ENCODE results near the gene ZNF226. TPM values are rescaled to one million over a fixed set of nuclear protein-coding genes. Genes with fewer than 3 reads are reported as not detected.
A peak's percentile ranks its signal among the peaks of the same experiment; 100 is the strongest.
"Not testable (repeated sequence)": the region's sequence is repeated elsewhere in the genome, so short reads cannot be mapped to it uniquely, and the experiment has no call there.

Gene ZNF226
- polyA plus RNA-seq, 1 donor, result 31.8 TPM

DNA sequence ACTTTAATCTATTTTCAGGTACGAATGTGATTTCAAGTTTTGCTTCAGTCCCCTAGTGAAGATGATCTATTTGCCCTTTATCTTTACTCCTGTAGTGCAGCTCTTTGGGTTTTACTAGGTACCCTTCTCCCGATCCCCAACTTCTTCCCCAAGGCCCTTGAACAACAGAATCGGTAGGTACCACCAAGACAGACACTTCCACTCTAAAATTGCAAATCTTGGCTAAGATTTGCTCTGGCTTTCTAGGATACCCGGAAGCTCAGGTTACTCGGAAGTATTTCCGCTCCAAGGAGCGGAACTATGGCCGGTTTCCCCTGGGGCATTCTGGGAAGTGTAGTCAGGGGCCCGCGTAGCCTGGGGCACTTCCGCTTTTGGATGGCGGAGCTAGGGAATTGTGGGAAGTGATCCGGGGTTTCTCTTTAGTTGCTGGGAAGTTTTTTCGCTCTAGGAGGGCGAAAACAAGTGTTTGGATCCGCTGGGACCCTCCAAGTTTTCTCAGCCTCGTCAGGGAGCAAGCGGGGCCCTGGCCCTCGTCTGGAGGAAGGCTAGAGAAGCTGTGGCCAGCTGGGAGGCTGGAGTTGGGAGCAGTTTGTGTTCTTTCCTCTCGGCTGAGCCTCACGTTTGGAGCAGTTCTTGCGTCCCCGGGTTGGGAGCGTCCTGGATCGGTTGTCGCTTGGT, 42.4 kb downstream of the ZNF226 start:
- peak; percentile 96 for DNase-seq

DNA sequence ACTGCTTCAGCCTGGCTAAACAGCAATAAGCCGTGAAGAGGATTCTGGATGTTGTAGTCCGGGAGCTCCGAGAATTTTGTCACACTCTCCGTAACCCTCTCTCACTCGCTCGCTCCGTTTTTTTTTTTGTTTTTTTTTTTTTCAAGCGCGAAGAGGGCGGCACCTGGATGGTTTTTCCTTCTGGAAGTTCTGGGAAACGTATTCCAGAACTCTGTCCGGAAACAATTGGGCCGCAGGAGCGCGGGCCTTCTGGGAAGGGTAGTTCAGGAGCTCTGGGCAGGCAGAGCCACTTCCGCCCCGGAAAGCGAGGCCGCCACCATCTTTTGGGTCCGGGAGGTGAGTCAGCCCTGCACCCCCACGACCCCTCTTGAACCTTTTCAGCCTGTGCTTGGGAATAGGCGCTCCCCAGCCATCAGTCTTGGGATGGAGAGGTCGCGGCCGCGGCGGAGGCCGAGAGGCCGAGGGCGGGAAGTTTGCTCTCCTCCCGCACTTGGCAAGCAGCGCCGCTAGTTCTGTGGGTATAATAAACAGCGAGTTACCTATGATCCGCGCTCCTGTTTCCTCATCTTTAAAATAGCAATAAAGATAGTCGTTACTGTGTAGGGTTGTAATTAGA, 47.5 kb downstream of the ZNF226 start, which contains the start of gene ZNF227:
Gene ZNF227, plus strand, starts transcription at position 283 of the 616 bp plus-strand sequence. CDS start 5,261 bp downstream, outside the sequence.
- peak; percentile 95 for DNase-seq

DNA sequence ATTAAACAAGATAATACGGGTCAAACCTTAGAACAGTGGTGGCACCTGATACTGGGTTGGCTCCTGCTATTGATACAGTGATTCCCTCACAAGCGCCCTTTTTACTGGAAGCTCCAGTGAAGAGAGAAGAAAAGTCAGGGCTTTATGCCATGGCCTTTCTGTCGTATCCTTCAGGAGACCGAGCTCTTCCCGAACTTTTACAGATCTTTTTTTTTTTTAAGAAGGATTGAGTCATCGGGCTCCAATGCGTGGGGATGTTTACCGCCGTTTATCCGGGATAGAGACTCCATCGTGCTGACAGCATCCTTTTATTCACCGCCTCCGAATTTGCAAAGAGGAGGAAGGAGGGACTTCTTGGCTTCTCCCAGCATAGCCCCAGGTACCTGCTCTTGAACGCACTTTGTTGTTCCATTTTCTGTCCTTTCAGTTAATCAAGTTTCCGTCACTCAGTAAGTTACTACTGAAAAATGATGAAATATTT, 48.0 kb downstream of the ZNF226 start:
- DNase-seq, result no peak

DNA sequence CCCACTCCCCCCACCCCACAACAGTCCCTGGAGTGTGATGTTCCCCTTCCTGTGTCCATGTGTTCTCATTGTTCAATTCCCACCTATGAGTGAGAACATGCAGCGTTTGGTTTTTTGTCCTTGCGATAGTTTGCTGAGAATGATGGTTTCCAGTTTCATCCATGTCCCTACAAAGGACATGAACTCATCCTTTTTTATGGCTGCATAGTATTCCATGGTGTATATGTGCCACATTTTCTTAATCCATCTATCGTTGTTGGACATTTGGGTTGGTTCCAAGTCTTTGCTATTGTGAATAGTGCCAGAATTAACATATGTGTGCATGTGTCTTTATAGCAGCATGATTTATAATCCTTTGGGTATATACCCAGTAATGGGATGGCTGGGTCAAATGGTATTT, 55.0 kb downstream of the ZNF226 start:
- DNase-seq, result not testable (repeated sequence)

DNA sequence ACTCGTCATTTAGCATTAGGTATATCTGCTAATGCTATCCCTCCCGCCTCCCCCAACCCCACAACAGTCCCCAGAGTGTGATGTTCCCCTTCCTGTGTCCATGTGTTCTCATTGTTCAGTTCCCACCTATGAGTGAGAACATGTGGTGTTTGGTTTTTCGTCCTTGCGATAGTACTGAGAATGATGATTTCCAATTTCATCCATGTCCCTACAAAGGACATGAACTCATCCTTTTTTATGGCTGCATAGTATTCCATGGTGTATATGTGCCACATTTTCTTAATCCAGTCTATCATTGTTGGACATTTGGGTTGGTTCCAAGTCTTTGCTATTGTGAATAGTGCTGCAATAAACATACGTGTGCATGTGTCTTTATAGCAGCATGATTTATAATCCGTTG, 55.9 kb downstream of the ZNF226 start:
- DNase-seq, result not testable (repeated sequence)

DNA sequence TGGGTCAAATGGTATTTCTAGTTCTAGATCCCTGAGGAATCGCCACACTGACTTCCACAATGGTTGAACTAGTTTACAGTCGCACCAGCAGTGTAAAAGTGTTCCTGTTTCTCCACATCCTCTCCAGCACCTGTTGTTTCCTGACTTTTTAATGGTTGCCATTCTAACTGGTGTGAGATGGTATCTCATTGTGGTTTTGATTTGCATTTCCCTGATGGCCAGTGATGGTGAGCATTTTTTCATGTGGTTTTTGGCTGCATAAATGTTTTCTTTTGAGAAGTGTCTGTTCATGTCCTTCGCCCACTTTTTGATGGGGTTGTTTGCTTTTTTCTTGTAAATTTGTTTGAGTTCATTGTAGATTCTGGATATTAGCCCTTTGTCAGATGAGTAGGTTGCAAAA, 56.4 kb downstream of the ZNF226 start:
- not testable (repeated sequence) for DNase-seq

Other genes with a start within 250 kb of the ZNF226 start
- 32.5 TPM for gene ZNF45, start 229.8 kb upstream of the ZNF226 start, polyA plus RNA-seq (ENCODE audit: insufficient read length)
- 8.0 TPM for gene ZNF221, start 213.9 kb upstream of the ZNF226 start, polyA plus RNA-seq (ENCODE audit: insufficient read length)
- 18.8 TPM for gene ZNF155, start 180.9 kb upstream of the ZNF226 start, polyA plus RNA-seq (ENCODE audit: insufficient read length)
- gene ZNF230, start 162.1 kb upstream of the ZNF226 start, polyA plus RNA-seq (ENCODE audit: insufficient read length), result 9.8 TPM
- gene ZNF222, start 139.7 kb upstream of the ZNF226 start, polyA plus RNA-seq (ENCODE audit: insufficient read length), result 11.8 TPM
- 18.3 TPM for gene ZNF223, start 113.1 kb upstream of the ZNF226 start, polyA plus RNA-seq (ENCODE audit: insufficient read length)
- 6.2 TPM for gene ZNF284, start 92.9 kb upstream of the ZNF226 start, polyA plus RNA-seq (ENCODE audit: insufficient read length)
- 50.2 TPM for gene ZNF224, start 70.7 kb upstream of the ZNF226 start, polyA plus RNA-seq (ENCODE audit: insufficient read length)
- 12.8 TPM for gene ZNF225, start 51.7 kb upstream of the ZNF226 start, polyA plus RNA-seq (ENCODE audit: insufficient read length)
- gene ZNF234, start 23.5 kb upstream of the ZNF226 start, polyA plus RNA-seq (ENCODE audit: insufficient read length), result 20.5 TPM
- gene ZNF227, start 47.4 kb downstream of the ZNF226 start, polyA plus RNA-seq (ENCODE audit: insufficient read length), result 30.6 TPM
- gene ZNF233, start 94.8 kb downstream of the ZNF226 start, polyA plus RNA-seq (ENCODE audit: insufficient read length), result 7.5 TPM
- gene ZNF235, start 139.9 kb downstream of the ZNF226 start, polyA plus RNA-seq (ENCODE audit: insufficient read length), result 13.5 TPM
- gene ZNF112, start 191.6 kb downstream of the ZNF226 start, polyA plus RNA-seq (ENCODE audit: insufficient read length), result 14.0 TPM
- 12.7 TPM for gene ZNF285, start 236.5 kb downstream of the ZNF226 start, polyA plus RNA-seq (ENCODE audit: insufficient read length)